ENCODE results near the gene TEX101.
"Not testable (repeated sequence)": the region's sequence is repeated elsewhere in the genome, so short reads cannot be mapped to it uniquely, and the experiment has no call there.

TEX101 gene

GRCh38 chr19:43414554-43414953 lies at the start of gene TEX101:
TEX101 (plus strand) TSS chr19:43414890; CDS start chr19:43415920, 1,030 bp downstream.
- no peak for DNase-seq

- not testable (repeated sequence) for DNase-seq
These were observed 49.0 kb upstream of the TEX101 start for GRCh38 chr19:43365677-43366076.

GRCh38 chr19:43367822-43368221 lies 46.9 kb upstream of the TEX101 start:
- DNase-seq, result no peak

- not testable (repeated sequence) for DNase-seq
These were observed 45.8 kb upstream of the TEX101 start for GRCh38 chr19:43368897-43369296.

GRCh38 chr19:43371909-43372308 lies 42.8 kb upstream of the TEX101 start:
- DNase-seq, result no peak

GRCh38 chr19:43372462-43372861 lies 42.2 kb upstream of the TEX101 start:
- DNase-seq, result no peak

- DNase-seq, result not testable (repeated sequence)
These were observed 37.1 kb upstream of the TEX101 start for GRCh38 chr19:43377624-43378023.

GRCh38 chr19:43380008-43380407 lies 34.7 kb upstream of the TEX101 start:
- DNase-seq, result no peak

- no peak for DNase-seq
These were observed 33.8 kb upstream of the TEX101 start for GRCh38 chr19:43380771-43381386.

GRCh38 chr19:43382586-43383216 lies 32.0 kb upstream of the TEX101 start:
- DNase-seq, result not testable (repeated sequence)

- not testable (repeated sequence) for DNase-seq
These were observed 31.4 kb upstream of the TEX101 start for GRCh38 chr19:43383254-43383653.

GRCh38 chr19:43383759-43384158 lies 30.9 kb upstream of the TEX101 start:
- DNase-seq, result not testable (repeated sequence)

GRCh38 chr19:43390903-43391551 lies 23.7 kb upstream of the TEX101 start:
- DNase-seq, result not testable (repeated sequence)

- DNase-seq, result not testable (repeated sequence)
These were observed 23.1 kb upstream of the TEX101 start for GRCh38 chr19:43391552-43391935.

- not testable (repeated sequence) for DNase-seq
These were observed 21.2 kb upstream of the TEX101 start for GRCh38 chr19:43393501-43393900.

GRCh38 chr19:43395561-43395960 lies 19.1 kb upstream of the TEX101 start:
- DNase-seq, result no peak

- DNase-seq, result no peak
These were observed 8.4 kb upstream of the TEX101 start for GRCh38 chr19:43406297-43406696.

- no peak for DNase-seq
These were observed 7.2 kb upstream of the TEX101 start for GRCh38 chr19:43407416-43408005.

- no peak for DNase-seq
These were observed 6.6 kb upstream of the TEX101 start for GRCh38 chr19:43408043-43408442.

GRCh38 chr19:43409415-43409814 lies 5.3 kb upstream of the TEX101 start:
- no peak for DNase-seq

GRCh38 chr19:43412441-43412840 lies 2.2 kb upstream of the TEX101 start:
- no peak for DNase-seq

- DNase-seq, result no peak
These were observed 2.4 kb downstream of the TEX101 start for GRCh38 chr19:43416951-43417623.

- no peak for DNase-seq
These were observed 6.3 kb downstream of the TEX101 start for GRCh38 chr19:43420954-43421353.
